HG02623 (cell line): ENCODE results near the gene ERP27.

Experiments
- ATAC-seq: cut with Tn5 transposase; IDR thresholded peaks from one replicate; pipeline ENCODE4 v1.9.1; 2021; ENCODE audit warnings: moderate library complexity; ENCODE audit not compliant: unreplicated experiment

Gene ERP27

DNA sequence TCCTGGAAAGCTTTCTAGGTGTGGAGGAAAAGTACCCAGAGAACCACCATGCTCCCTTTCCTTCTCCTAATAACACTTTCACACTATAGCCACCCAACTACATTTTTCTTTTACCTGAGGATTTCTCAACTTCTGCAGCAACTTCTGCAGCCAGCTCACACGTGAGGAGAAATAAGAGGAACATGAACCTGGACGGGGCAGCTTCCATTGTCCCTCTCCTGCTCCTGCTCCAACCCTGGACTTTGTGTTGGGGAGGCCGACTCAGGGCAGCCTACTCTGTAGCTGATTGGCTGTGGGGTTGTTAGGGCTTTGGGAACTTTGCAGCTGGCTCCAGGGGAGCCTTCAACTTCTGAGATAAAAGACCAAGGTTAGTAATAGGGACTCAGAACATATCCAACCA lies at the start of gene ERP27:
Gene ERP27 (minus strand): TSS at position 237 of the 400 bp plus-strand sequence. CDS start 29 bp downstream, at position 208.
- no peak for ATAC-seq

DNA sequence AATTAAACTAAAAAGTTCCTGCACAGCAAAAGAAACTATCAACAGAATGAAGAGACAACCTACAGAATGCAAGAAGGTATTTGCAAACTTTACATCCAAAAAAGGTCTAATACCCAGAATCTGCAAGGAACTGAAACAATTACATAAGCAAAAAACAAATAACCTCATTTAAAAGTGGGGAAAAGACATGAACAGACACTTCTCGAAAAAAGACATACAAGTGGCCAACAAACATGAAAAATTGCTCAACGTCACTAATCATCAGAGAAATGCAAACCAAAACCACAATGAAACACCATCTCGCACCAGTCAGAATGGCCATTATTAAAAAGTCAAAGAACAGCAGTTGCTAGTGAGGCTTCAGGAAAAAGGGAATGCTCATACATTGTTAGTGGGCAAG lies 49.7 kb upstream of the ERP27 start:
- no peak for ATAC-seq

DNA sequence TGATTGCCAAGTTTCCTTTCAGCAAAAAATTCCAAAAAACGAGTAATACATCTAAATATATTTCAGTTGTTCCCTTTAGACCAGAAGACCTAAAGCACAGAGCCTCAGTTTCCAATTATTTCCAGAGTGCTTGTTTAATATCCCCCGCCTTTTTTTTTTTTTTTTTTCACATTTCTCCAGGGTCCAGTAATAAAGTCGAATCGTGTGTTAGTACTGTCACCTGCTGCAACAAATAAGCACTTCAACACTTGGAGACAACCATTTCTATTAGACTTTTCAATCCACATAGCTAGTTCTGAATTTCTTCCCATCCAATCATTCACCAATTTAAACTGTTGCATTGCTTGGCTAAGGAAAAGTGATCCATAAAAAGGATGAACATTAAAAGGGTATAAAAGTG lies 48.1 kb upstream of the ERP27 start:
- no peak for ATAC-seq

DNA sequence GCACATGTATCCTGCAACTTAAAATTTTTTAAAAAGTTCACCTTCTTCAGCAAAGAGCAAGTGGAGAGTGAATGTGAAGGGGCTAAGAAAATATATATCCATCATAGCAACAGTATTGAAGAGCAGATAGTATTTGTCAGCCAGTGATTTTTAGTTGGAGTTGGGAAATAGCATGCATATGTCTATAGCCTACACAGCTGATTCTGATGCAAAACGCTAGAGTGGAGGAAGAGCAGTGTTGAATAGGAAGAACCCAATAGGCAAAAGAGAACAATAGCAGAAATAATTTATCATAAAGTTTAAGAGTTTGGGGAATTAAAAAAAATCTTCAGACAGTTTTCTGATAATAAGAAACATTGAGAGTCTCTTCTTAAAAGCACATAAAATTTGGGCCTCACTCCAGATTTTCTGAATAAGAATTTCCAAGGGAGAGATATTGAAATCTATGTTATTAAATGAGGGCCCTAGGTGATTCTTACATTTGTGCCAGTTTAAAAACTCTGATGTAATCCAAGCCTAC lies 46.5 kb upstream of the ERP27 start:
- no peak for ATAC-seq

DNA sequence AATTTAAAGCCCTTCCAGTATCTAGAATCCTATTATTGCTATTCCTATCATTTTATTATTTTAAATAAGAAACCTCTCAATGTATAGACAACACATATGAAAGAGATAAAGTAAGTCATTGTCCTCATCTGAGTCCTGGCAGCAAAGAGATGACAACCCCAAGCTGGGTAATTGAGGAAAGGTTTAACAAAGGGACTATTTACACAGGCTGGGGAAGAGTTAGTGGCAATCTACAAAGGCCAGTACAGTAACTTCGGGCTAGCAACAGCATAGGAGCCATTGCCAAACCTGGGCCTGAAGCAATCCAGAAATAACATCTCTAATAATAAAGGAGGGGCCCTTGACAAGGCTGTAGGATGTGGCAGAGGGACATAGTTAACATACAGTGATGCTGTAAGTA lies 45.7 kb upstream of the ERP27 start:
- ATAC-seq = no peak

DNA sequence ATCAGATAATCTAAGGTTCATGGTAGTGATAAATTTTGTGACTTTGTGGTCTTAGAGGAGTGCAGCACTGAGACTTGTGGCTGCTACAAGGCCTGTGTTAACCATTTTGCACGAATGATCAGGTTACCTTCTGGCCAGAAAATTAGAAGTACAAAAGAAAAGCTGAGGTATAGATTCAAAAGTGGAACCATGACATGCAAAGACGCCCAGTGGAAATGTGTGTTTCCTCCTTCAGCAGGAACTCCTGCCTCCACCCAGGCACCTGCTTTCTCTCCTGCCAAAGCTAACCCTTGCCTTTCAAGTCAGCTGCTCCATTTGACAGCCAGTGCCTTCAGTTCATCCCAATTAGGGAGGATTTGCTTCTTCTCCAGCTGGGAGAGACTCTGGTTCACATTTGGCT lies 44.7 kb upstream of the ERP27 start:
- ATAC-seq = peak; percentile 49

DNA sequence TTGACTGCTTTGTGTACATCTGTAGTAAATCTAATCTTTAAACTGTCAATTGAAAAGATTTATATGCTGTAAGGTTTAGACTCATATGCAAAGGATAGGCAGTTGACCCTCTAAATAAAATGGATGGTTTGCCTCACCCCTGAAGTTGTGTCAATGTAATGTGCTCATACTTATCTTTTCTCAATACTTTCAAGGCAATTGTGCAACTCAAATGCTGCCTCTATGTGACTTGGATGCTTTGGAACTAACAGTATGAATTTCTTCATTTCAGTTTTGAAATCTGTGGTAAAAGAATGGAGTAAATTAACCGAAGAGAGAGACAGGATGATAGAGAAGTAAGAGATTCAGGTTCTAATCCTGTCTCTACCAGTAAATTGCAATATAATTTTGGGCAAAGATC lies 44.2 kb upstream of the ERP27 start:
- ATAC-seq = no peak

DNA sequence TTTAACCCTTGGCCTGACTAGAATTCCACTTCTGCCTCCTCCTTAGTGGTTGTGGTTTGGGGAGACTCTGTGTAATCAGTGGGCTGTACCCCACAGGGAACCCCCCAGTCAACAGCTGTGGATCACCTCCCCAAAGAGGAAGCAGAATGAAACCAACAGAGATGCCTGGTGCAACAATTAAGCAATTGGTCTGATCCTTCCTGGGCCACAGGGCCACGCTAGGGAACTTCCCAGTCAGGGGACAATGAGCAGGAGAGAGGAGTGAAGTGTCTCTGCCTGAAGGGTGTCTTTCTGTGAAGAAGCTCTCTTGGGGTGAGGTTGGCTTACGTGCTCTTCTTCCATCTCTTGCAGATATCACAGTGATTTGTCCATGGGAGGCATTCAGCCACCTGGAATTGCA lies 42.7 kb upstream of the ERP27 start:
- ATAC-seq = no peak

DNA sequence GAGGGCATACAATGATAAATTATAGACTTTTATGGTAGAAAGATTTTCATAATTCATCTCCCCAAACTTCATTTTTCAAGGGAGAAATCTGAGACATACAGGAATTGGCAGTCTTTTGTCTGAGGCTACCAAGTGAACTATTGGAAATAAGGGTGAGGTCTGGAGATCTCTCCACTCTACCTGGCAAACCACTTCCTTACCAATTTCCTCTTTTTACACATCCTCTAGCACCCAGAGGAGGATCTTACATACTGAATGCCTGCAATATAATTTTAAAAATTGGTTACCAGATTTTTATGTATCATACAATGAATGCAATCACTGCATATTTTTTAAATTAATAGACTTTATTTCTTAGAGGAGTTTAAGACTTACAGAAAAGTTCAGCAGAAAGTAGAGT lies 41.1 kb upstream of the ERP27 start:
- ATAC-seq = no peak

DNA sequence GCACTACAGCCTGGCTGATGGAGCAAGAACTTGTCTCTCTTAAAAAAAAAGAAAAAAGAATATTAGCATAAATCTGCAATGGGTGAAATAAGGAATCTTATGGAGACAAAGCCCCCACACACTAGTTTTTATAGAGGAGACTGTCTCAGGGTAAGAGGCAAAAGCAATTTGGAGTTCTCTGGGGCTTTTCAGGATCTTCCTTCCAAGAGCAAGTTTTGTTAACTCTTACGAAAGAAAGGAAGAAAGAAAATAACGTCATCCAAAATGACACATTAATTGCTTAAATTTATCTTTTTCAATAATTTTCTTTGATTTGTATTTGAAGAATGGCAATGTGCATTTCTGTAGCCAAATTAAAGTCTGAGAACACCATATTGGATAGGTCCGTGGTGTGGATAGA lies 38.3 kb upstream of the ERP27 start:
- no peak for ATAC-seq

DNA sequence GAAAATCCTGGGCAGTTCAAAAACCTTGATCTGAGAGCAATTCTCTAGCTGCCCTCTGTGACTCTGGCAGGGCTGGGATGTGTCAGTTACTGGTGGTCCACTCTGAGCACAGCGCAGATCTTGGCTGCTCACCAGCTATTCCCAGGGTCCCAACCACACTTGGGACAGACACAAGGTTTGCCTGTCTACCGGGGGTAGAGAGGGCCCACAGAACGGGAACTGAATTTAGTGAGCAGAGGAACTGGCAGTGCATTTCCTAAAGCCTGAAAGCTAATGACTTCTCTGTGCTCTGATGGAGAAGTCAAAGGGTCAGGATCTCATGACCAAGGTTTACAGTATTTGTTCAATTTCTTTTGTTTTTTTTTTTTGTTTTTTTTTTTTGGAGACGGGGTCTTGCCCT lies 37.1 kb upstream of the ERP27 start:
- ATAC-seq = no peak

DNA sequence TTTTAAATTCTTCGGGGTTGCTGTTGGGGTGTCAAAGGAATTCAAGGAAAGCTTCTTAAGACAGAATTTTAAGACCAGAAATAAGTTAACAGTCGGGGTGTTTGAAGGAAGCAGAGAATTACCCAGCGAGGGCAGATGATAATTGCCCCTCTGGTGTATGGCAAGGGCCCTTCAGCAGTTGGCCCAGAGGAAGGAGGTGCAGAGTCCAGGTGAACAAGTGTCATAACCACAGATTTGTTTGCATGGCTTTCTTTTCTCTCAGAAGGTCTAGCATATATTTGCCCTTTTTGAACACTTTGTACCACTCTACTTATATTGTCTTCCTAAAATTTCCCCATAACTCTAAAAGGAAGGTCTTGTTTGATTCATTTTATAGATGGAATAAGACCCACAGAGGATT lies 36.3 kb upstream of the ERP27 start:
- no peak for ATAC-seq

DNA sequence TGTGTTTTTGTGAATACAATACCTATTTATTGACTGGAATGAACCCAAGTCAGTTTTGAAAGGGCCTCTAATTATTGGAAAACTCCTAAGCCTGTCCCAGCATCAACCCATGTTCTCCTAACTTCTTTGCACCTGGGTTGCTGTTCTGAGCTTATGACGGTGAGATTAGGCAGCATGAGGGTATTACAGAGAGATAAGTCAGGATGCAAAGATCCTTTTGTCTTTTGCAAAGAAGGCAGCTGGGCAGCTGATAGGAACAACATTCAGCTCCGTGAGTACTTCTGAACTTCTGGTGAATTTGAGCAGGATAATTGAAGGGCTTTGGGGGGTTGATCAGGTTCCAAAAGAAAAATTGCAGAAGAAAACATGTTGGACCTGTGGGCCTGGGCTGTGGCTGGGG lies 34.5 kb upstream of the ERP27 start, which contains the start of gene PDE6H:
Gene PDE6H (plus strand): TSS at position 227 of the 400 bp plus-strand sequence. CDS start 4,971 bp downstream, outside the sequence.
- ATAC-seq = no peak

DNA sequence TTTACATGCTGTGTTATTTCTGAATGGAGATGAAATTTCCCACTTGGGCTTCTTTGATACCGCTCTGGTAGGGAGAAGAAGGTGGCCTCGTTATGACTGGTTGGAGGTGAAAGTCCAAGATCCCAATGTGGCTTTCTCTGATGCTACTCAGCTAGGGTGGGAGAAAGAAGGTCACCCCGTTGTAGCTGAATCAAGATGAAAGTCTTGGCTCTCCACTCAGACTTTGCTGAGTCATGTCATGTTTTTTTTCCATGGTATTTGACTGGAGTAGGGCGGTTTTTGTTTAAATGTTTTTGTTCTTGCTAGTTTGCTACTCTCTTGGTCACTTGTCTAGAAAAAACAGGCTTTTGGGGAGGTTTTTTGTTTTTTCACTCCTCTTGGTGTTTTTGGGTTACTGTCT lies 32.1 kb upstream of the ERP27 start:
- ATAC-seq = no peak

DNA sequence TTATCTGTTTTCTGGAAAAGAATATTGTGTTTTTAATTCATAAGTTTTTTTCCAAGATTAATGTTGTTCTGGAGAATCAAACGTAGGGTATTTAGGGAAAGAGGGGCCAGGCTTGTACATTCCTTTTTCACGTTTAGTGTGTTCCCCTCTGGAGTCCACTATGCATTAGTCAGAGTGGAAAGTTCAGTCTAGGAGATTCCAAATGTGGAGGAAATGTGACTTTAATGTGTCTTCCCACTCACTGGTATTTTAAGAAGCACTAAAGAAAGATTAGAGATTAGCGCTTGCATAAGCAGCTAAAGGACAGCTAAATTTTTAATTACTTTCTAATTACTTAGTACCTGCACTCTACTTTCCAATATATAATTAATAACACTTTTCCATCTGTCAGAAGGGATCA lies 30.1 kb upstream of the ERP27 start:
- ATAC-seq = no peak

DNA sequence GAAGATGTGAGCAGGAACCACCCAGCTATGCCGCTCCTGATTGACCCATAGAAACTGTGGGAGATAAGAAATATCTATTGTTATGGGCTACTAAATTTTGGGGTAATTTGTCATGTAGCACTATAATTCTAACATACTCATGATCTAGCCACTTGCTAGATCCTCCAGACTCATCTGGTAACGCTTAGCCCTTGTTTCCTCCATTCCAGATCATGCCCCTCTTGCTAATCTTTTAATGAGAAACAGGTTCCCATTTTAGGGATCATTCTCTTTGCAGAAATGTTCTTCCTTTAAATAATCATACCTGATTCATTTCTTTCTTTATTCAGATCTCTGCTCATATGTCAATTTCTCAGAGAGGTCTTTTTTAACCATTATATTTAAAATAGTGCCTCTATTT lies 26.9 kb upstream of the ERP27 start:
- no peak for ATAC-seq

DNA sequence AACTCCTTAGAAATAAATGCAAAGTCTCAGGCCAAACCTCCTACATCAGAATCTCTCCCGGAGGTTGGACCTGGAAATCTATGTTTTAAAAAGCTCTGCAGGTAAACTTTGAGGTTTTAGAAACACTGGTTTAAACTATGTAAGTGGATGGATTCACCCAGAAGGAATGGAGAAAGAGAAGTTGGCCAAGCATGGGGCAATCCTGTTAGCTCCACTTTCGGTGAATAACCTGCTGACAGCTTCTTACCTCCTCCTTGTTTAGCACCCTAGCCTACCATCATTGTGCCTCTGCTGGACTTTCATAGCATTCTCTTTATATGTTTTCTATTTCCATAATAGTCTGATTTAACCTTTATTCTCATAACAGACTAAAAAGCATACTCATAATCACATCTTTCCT lies 26.1 kb upstream of the ERP27 start:
- ATAC-seq = no peak

DNA sequence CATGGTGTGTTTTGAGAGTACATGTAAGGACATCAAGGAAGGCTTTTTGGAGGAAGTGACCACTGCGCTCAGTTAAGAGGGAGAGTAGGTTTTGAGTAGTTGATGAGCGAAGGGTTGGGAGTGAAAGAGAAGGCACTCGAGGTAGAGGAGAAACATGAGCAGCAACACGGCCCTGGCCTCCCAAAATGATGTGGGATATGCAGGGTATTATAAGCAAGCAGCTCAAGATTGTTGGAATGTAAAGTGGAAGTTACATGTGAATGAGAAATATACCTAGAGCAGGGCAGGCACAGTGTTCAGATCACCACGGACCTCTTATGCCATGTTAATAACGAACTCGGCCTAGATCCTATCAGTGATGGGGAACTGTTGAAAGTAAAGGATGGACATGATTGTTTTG lies 25.2 kb upstream of the ERP27 start:
- no peak for ATAC-seq

DNA sequence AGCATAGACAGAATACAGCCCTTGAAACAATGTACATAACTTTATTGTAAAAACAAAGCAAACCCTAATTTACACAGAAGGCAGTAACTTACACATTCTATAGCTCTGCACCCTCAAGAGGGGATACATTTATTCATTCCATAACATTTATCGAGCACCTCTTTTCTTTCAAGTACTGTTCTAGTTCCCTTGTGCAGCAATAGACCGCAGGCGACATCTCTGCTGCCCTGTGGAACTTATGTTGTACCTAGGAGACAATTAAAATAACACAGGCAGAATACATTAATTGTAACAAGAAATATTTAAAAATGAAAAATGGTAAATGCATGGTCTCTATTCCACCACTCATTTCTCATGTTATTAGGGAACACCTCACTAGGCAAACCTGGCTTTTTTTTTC lies 24.5 kb upstream of the ERP27 start:
- no peak for ATAC-seq

DNA sequence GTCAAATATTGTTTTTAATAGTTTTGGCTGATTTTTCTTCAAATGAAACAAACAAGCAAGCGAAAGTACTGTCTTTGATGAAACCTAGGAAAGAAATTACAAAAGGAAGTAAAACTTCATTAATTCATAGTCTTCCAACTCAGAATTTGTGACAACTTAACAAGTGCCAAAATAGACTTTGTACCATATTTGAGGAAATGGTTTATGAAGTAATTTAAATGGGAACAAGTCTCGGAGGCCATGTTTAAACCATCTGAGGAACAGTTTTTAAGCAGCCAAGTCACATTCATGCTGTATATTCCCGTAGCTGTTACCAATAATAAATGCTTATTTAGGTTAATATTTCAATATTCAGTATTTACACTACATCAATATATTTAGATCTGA lies 23.8 kb upstream of the ERP27 start:
- no peak for ATAC-seq

DNA sequence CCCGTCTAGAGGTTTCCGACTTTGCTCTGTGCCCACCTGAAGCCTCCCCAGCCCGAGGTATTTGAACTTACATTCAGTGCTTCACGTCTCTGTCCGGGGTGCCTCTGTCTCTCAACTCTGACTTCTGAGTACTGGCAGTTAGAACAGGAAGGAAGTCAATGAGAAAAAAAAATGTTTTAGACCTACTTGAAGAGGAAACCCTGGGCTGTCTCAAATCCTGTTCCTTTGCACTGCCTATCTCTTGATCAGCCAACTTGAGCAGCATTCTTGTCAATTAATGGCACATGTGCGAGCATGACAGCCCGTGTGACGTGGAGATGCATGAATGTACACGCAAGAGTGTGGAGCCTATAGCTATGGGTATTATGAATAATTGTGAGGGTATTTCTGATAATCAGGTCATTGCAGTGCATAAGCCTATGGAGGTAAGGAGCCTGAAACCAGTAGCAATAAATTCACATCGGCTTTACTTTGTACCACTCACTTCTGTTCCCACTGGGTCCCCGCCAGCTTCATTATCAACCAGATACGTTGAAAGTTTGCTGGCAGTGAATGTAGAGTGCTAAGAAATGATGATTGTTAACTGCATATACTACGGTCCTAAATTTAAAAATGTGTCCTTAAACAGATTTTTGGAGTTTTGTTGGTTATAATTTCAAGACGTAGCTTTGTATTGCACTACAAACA lies 23.3 kb upstream of the ERP27 start, which contains the start of gene ARHGDIB:
Gene ARHGDIB (minus strand): TSS at position 136 of the 687 bp plus-strand sequence. CDS start 10,889 bp downstream, outside the sequence.
- ATAC-seq = peak; percentile 58

DNA sequence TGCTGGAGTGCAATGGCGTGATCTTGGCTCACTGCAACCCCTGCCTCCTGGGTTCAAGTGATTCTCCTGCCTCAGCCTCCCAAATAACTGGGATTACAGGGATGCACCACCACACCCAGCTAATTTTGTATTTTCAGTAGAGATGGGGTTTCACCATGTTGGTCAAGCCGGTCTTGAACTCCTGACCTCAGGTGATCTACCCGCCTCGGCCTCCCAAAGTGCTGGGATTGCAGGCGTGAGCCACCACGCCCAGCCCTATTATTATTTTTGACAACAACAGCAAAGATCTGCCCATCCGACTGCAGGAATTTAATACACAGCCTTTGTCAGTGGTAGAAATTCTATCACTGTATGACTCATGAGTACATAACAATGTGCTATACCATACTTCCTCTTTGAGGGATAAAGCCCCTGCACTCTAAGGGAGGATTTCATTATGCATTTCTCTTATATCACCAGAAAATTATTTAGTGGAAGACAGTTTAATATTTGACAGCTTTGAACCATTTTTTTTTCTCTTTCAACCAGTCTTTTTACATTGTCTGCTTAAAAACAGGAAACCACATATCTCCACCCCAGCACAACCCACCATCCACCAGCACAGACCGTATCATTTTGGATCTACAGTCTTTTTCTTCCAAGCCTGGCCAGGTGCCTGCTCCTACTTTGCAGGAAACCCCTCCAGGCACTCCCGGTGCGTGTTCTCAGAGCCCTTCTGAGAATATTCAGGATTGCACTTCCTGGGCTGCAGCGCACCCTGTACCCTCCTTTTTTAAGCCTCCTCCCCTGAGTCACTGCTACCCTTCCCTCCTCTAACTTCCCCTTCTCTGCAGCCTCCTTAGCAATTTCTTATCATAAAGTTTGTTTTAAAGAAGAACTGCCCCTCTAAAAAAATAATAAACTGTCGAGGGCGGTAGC lies 22.5 kb upstream of the ERP27 start:
- ATAC-seq = peak; percentile 32
